ENCODE results near the gene PRMT9. TPM values are rescaled to one million over a fixed set of nuclear protein-coding genes. Genes with fewer than 3 reads are reported as not detected.

Gene PRMT9
- total and polyA plus RNA-seq, 2 of the 13 experiments (the other 11 are each of a cell fraction or from before 2014, with no cell fraction given): 4.0 to 9.7 TPM

- TF ChIP-seq ZNF687 (CRISPR knock-in tag; IDR thresholded peaks at IDR 0.05): peak; percentile 63
- TF ChIP-seq TBX2 (CRISPR knock-in tag; IDR thresholded peaks at IDR 0.05; ENCODE audit: borderline replicate concordance): peak; percentile 22; the same call in 1 of the 2 replicates
- TF ChIP-seq, protein P1, sequence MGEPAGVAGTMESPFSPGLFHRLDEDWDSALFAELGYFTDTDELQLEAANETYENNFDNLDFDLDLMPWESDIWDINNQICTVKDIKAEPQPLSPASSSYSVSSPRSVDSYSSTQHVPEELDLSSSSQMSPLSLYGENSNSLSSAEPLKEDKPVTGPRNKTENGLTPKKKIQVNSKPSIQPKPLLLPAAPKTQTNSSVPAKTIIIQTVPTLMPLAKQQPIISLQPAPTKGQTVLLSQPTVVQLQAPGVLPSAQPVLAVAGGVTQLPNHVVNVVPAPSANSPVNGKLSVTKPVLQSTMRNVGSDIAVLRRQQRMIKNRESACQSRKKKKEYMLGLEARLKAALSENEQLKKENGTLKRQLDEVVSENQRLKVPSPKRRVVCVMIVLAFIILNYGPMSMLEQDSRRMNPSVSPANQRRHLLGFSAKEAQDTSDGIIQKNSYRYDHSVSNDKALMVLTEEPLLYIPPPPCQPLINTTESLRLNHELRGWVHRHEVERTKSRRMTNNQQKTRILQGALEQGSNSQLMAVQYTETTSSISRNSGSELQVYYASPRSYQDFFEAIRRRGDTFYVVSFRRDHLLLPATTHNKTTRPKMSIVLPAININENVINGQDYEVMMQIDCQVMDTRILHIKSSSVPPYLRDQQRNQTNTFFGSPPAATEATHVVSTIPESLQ (CRISPR knock-in tag; conservative IDR thresholded peaks at IDR 0.05): no peak
- no peak for TF ChIP-seq CHD4 (IDR thresholded peaks at IDR 0.05; ENCODE audit: borderline replicate concordance, low read length)
- TF ChIP-seq CC2D1A (CRISPR knock-in tag; IDR thresholded peaks at IDR 0.05): no peak
- TF ChIP-seq SP5 (CRISPR knock-in tag; IDR thresholded peaks at IDR 0.05; ENCODE audit: borderline replicate concordance, low read depth): no peak
- TF ChIP-seq, protein P2, sequence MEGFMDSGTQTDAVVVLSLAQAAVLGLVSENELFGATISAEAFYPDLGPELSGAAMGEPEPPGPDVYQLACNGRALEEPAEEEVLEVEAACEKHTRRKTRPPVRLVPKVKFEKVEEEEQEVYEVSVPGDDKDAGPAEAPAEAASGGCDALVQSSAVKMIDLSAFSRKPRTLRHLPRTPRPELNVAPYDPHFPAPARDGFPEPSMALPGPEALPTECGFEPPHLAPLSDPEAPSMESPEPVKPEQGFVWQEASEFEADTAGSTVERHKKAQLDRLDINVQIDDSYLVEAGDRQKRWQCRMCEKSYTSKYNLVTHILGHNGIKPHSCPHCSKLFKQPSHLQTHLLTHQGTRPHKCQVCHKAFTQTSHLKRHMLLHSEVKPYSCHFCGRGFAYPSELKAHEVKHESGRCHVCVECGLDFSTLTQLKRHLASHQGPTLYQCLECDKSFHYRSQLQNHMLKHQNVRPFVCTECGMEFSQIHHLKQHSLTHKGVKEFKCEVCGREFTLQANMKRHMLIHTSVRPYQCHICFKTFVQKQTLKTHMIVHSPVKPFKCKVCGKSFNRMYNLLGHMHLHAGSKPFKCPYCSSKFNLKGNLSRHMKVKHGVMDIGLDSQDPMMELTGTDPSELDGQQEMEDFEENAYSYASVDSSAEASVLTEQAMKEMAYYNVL (CRISPR knock-in tag; IDR thresholded peaks at IDR 0.05; ENCODE audit: borderline replicate concordance): 0 out of 2 replicates have a peak, but pooled peaks have one; percentile 0
- peak; percentile 72; the same call in 1 of the 2 replicates for TF ChIP-seq ZNF784 (CRISPR knock-in tag; IDR thresholded peaks at IDR 0.05; ENCODE audit: borderline replicate concordance)
- TF ChIP-seq, protein P3, sequence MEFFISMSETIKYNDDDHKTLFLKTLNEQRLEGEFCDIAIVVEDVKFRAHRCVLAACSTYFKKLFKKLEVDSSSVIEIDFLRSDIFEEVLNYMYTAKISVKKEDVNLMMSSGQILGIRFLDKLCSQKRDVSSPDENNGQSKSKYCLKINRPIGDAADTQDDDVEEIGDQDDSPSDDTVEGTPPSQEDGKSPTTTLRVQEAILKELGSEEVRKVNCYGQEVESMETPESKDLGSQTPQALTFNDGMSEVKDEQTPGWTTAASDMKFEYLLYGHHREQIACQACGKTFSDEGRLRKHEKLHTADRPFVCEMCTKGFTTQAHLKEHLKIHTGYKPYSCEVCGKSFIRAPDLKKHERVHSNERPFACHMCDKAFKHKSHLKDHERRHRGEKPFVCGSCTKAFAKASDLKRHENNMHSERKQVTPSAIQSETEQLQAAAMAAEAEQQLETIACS (CRISPR knock-in tag; IDR thresholded peaks at IDR 0.05): peak; percentile 83
- TF ChIP-seq ZNF792 (CRISPR knock-in tag; IDR thresholded peaks at IDR 0.05): no peak
- TF ChIP-seq IRF9 (CRISPR knock-in tag; IDR thresholded peaks at IDR 0.05; ENCODE audit: borderline replicate concordance): peak; percentile 40; the same call in 1 of the 2 replicates
These were observed 47.9 kb upstream of the PRMT9 start, which contains the start of gene ARHGAP10 (continued) for GRCh38 chr4:147731580-147732517.

Data from HepG2 (cell line).